Measurements from ENCODE around the gene CDCA3. TPM values are rescaled to one million over a fixed set of nuclear protein-coding genes. Genes with fewer than 3 reads are reported as not detected.

CDCA3 gene
- total RNA-seq, 4 donors from 2014 or later, result 0.25 to 4.4 (median 0.65) TPM

- no peaks in the 10 kb centered on the region for H3K9me3 ChIP-seq
- no peak for TF ChIP-seq POLR2A (IDR thresholded peaks at IDR 0.05)
- no peak for TF ChIP-seq CTCF (IDR thresholded peaks at IDR 0.05 in 4 of 5, conservative IDR thresholded peaks at IDR 0.05 in 1 of 5)
- ATAC-seq (no peak), DNase-seq (no peak)
- H3K4me1 ChIP-seq, result peaks cover 13 to 17% of the 10 kb centered on the region in 2 donors
- H3K27me3 ChIP-seq, result no peaks in the 10 kb centered on the region
- no peaks in the 10 kb centered on the region for H3K36me3 ChIP-seq
- in situ Hi-C loops (cut with MboI; ENCODE audit: low sequenced_read_pairs in 4 of 4) (loop anchor here in 1 of 4 donors (10.0 kb wide), 1 partner anchor 115 kb away; no protein-coding TSS in a partner anchor), intact Hi-C loops (cut with DNase I; ENCODE audit: low total_unique reads) (no loop called here)
- H3K27ac ChIP-seq, result no peak overlapping the region
- H3K4me3 ChIP-seq, result no peak overlapping the region
Observed at GRCh38 chr12:6849427-6849826, 1.7 kb downstream of the CDCA3 start.

- Histone ChIP-seq H3K4me3 (no peak overlapping the region), H3K36me3 (no peaks in the 10 kb centered on the region), H3K27ac (no peak overlapping the region), H3K4me1 (peaks cover 0 to 6% of the 10 kb centered on the region in 2 donors), H3K27me3 (no peaks in the 10 kb centered on the region), H3K9me3 (no peaks in the 10 kb centered on the region)
- in situ Hi-C loops (cut with MboI; ENCODE audit: low sequenced_read_pairs in 4 of 4) (loop anchor here in 1 of 4 donors (10.0 kb wide), 1 partner anchor 113 kb away; no protein-coding TSS in a partner anchor), intact Hi-C loops (cut with DNase I; ENCODE audit: low total_unique reads) (no loop called here)
- DNase-seq (no peak), ATAC-seq (no peak)
- TF ChIP-seq CTCF (IDR thresholded peaks at IDR 0.05 in 4 of 5, conservative IDR thresholded peaks at IDR 0.05 in 1 of 5) (no peak), POLR2A (IDR thresholded peaks at IDR 0.05) (no peak)
Observed at GRCh38 chr12:6847676-6848075, 3.4 kb downstream of the CDCA3 start.

- in situ Hi-C loops (cut with MboI; ENCODE audit: low sequenced_read_pairs in 4 of 4), result loop anchor here in 1 of 4 donors (10.0 kb wide), 1 partner anchor 112 kb away; no protein-coding TSS in a partner anchor
- no peak overlapping the region for H3K27ac ChIP-seq
- TF ChIP-seq POLR2A (IDR thresholded peaks at IDR 0.05) (no peak), CTCF (IDR thresholded peaks at IDR 0.05 in 4 of 5, conservative IDR thresholded peaks at IDR 0.05 in 1 of 5) (no peak)
- intact Hi-C loops (cut with DNase I; ENCODE audit: low total_unique reads), result no loop called here
- H3K4me3 ChIP-seq, result no peak overlapping the region
- H3K27me3 ChIP-seq, result no peaks in the 10 kb centered on the region
- ATAC-seq (no peak), DNase-seq (no peak)
- H3K36me3 ChIP-seq, result no peaks in the 10 kb centered on the region
- H3K9me3 ChIP-seq, result no peaks in the 10 kb centered on the region
- peaks cover 0 to 5% of the 10 kb centered on the region in 2 donors for H3K4me1 ChIP-seq
Observed at GRCh38 chr12:6846316-6846869, 4.7 kb downstream of the CDCA3 start.

- no peak overlapping the region for H3K27ac ChIP-seq
- H3K27me3 ChIP-seq, result no peaks in the 10 kb centered on the region
- DNase-seq, result no peak
- ATAC-seq, result no peak
- TF ChIP-seq CTCF (IDR thresholded peaks at IDR 0.05 in 4 of 5, conservative IDR thresholded peaks at IDR 0.05 in 1 of 5) (no peak), POLR2A (IDR thresholded peaks at IDR 0.05) (no peak)
- H3K36me3 ChIP-seq, result no peaks in the 10 kb centered on the region
- no peak overlapping the region for H3K4me3 ChIP-seq
- H3K4me1 ChIP-seq, result no peaks in the 10 kb centered on the region
- in situ Hi-C loops (cut with MboI; ENCODE audit: low sequenced_read_pairs in 4 of 4), result loop anchor here in 1 of 4 donors (10.0 kb wide), 1 partner anchor 111 kb away; no protein-coding TSS in a partner anchor
- intact Hi-C loops (cut with DNase I; ENCODE audit: low total_unique reads), result no loop called here
- H3K9me3 ChIP-seq, result no peaks in the 10 kb centered on the region
Observed at GRCh38 chr12:6845395-6845794, 5.7 kb downstream of the CDCA3 start.
